Middle frontal gyrus (tissue), 1 donor: Measurements from ENCODE around the gene PTPN11.
"Not testable (repeated sequence)": the region's sequence is repeated elsewhere in the genome, so short reads cannot be mapped to it uniquely, and the experiment has no call there.

Source experiments
- DNase-seq: peaks from one replicate; pipeline ENCODE4 v3.0.0-alpha.2; 2015; ENCODE audit warnings: low spot score; ENCODE audit errors: extremely low spot score

Gene PTPN11

GRCh38 chr12:112513471-112513870, 94.7 kb downstream of the PTPN11 start:
- no peak for DNase-seq

- DNase-seq, result no peak
Measured at GRCh38 chr12:112514456-112514855, 95.7 kb downstream of the PTPN11 start.

- no peak for DNase-seq
Measured at GRCh38 chr12:112514926-112515642, 96.3 kb downstream of the PTPN11 start.

- DNase-seq, result no peak
Measured at GRCh38 chr12:112515868-112516267, 97.1 kb downstream of the PTPN11 start.

GRCh38 chr12:112517730-112518364, 99.1 kb downstream of the PTPN11 start:
- no peak for DNase-seq

- DNase-seq, result no peak
Measured at GRCh38 chr12:112518365-112518735, 99.6 kb downstream of the PTPN11 start.

GRCh38 chr12:112519841-112520340, 101.1 kb downstream of the PTPN11 start:
- not testable (repeated sequence) for DNase-seq

GRCh38 chr12:112523856-112524255, 105.1 kb downstream of the PTPN11 start:
- DNase-seq, result no peak

GRCh38 chr12:112524269-112524668, 105.5 kb downstream of the PTPN11 start:
- DNase-seq, result no peak

- DNase-seq, result no peak
Measured at GRCh38 chr12:112524676-112525425, 106.1 kb downstream of the PTPN11 start.

GRCh38 chr12:112525426-112525809, 106.7 kb downstream of the PTPN11 start:
- DNase-seq, result no peak

- no peak for DNase-seq
Measured at GRCh38 chr12:112527082-112527481, 108.3 kb downstream of the PTPN11 start.

GRCh38 chr12:112527501-112527900, 108.8 kb downstream of the PTPN11 start:
- DNase-seq, result no peak

GRCh38 chr12:112528521-112528920, 109.8 kb downstream of the PTPN11 start:
- no peak for DNase-seq

- no peak for DNase-seq
Measured at GRCh38 chr12:112530941-112531340, 112.2 kb downstream of the PTPN11 start.

GRCh38 chr12:112532106-112532505, 113.4 kb downstream of the PTPN11 start:
- no peak for DNase-seq

GRCh38 chr12:112533528-112533927, 114.8 kb downstream of the PTPN11 start:
- no peak for DNase-seq

- no peak for DNase-seq
Measured at GRCh38 chr12:112535017-112535416, 116.3 kb downstream of the PTPN11 start.

- DNase-seq, result no peak
Measured at GRCh38 chr12:112535637-112536366, 117.1 kb downstream of the PTPN11 start.

GRCh38 chr12:112536367-112536730, 117.6 kb downstream of the PTPN11 start:
- no peak for DNase-seq

GRCh38 chr12:112537710-112538396, 119.1 kb downstream of the PTPN11 start:
- DNase-seq, result no peak
